Neural cell (in vitro differentiated cells): ENCODE measurements around the gene SCLY. TPM values are rescaled to one million over a fixed set of nuclear protein-coding genes. Genes with fewer than 3 reads are reported as not detected.

Experiments
- H2AFZ ChIP-seq: fragments of 200-600, 300-800 bp; sonication (generic), shearing (Covaris generic); 2 replicates; pipeline ENCODE4 v1.6.0; 2014; ENCODE audit warnings: low read depth, mild to moderate bottlenecking, antibody characterized with exemption, low read length, moderate library complexity
- H3F3A ChIP-seq: fragments of 200-600 bp; shearing (Covaris generic); 2 replicates; pipeline ENCODE4 v1.6.1; 2016; ENCODE audit warnings: mild to moderate bottlenecking, moderate library complexity, mixed read lengths, antibody characterized with exemption, low read length; ENCODE audit not compliant: insufficient read depth, poor library complexity, severe bottlenecking
- H3K27ac ChIP-seq: fragments of 200-600, 300-800 bp; sonication (generic), shearing (Covaris generic); 2 replicates; pipeline ENCODE4 v1.5.1; 2014; ENCODE audit warnings: mild to moderate bottlenecking, low read length, moderate library complexity
- H3K27me3 ChIP-seq: fragments of 300-800, 200-600 bp; sonication (generic), shearing (Covaris generic); 2 replicates; pipeline ENCODE4 v1.6.0; 2014; ENCODE audit warnings: mild to moderate bottlenecking, low read depth, low read length, moderate library complexity; ENCODE audit not compliant: insufficient read depth
- H3K36me3 ChIP-seq: fragments of 300-800, 200-600 bp; sonication (generic), shearing (Covaris generic); 2 replicates; pipeline ENCODE4 v1.5.1; 2014; ENCODE audit warnings: mild to moderate bottlenecking, antibody characterized with exemption, low read length, moderate library complexity; ENCODE audit not compliant: insufficient read depth
- H3K4me2 ChIP-seq: fragments of 300-800, 200-600 bp; sonication (generic), shearing (Covaris generic); 2 replicates; pipeline ENCODE4 v1.6.0; 2014; ENCODE audit warnings: mild to moderate bottlenecking, low read length
- H3K4me3 ChIP-seq: fragments of 300-800, 200-600 bp; sonication (generic), shearing (Covaris generic); 2 replicates; pipeline ENCODE4 v1.5.1; 2014; ENCODE audit warnings: mild to moderate bottlenecking, low read length, moderate library complexity
- H3K79me2 ChIP-seq: fragments of 200-600 bp; shearing (Covaris generic); replicated peaks from 2 replicates; pipeline ENCODE4 v1.6.0; 2014; ENCODE audit warnings: mild to moderate bottlenecking, low read length, moderate library complexity; ENCODE audit not compliant: insufficient read depth
- H3K9ac ChIP-seq: fragments of 300-800, 200-600 bp; sonication (generic), shearing (Covaris generic); 2 replicates; pipeline ENCODE4 v1.6.1; 2016; ENCODE audit warnings: mild to moderate bottlenecking, low read length, mixed read lengths
- H3K9me2 ChIP-seq: fragments of 200-600 bp; shearing (Covaris generic); 2 replicates; pipeline ENCODE4 v1.6.1; 2016; ENCODE audit warnings: mild to moderate bottlenecking, low read length, mixed read lengths; ENCODE audit not compliant: insufficient read depth
- H3K9me3 ChIP-seq: fragments of 200-600, 300-800 bp; sonication (generic), shearing (Covaris generic); 2 replicates; pipeline ENCODE4 v1.6.1; 2016; ENCODE audit warnings: mild to moderate bottlenecking, mixed run types, low read length, moderate library complexity, mixed read lengths
- H4K20me1 ChIP-seq: fragments of 200-600 bp; shearing (Covaris generic); 2 replicates; pipeline ENCODE4 v1.6.1; 2016; ENCODE audit warnings: mild to moderate bottlenecking, mixed run types; ENCODE audit not compliant: insufficient read depth
- EP300 ChIP-seq: fragments of 450-650 bp; conservative IDR thresholded peaks from 2 replicates; pipeline ENCODE4 v1.6.1; 2014; ENCODE audit warnings: antibody characterized with exemption, mild to moderate bottlenecking, moderate library complexity; ENCODE audit not compliant: poor library complexity, severe bottlenecking
- EZH2 ChIP-seq: fragments of 200-600, 300-800 bp; shearing (Covaris generic), sonication (generic); IDR thresholded peaks from 2 replicates; pipeline ENCODE4 v1.6.1; 2014; ENCODE audit warnings: antibody characterized with exemption, low read length, borderline replicate concordance, mild to moderate bottlenecking; ENCODE audit not compliant: insufficient read depth, poor library complexity, severe bottlenecking
- MXI1 ChIP-seq: fragments of 450-650 bp; conservative IDR thresholded peaks from 2 replicates; pipeline ENCODE4 v1.6.1; 2014; ENCODE audit warnings: antibody characterized with exemption, mild to moderate bottlenecking; ENCODE audit not compliant: poor library complexity, severe bottlenecking
- POLR2AphosphoS5 ChIP-seq: IDR thresholded peaks from 2 replicates; pipeline ENCODE4 v1.6.1; 2012
- RAD21 ChIP-seq: fragments of 450-650 bp; conservative IDR thresholded peaks from 2 replicates; pipeline ENCODE4 v1.6.1; 2014; ENCODE audit warnings: antibody characterized with exemption, mild to moderate bottlenecking, moderate library complexity
- SMC3 ChIP-seq: fragments of 450-650 bp; conservative IDR thresholded peaks from 2 replicates; pipeline ENCODE4 v1.6.1; 2014; ENCODE audit warnings: antibody characterized with exemption, mild to moderate bottlenecking, moderate library complexity; ENCODE audit not compliant: poor library complexity
- TAF1 ChIP-seq: IDR thresholded peaks from 2 replicates; pipeline ENCODE4 v1.6.1; 2012; ENCODE audit warnings: low read depth
- polyA plus RNA-seq: library from polyadenylated mRNA; depleted of rRNA; stranded (reverse); fragments of >200 nt; gene quantifications from 2 replicates; pipeline ENCODE4 v1.2.3, GENCODE V29; 2014
- TF ChIP-seq, protein P1 (sequence below): IDR thresholded peaks from 2 replicates; pipeline ENCODE4 v1.6.1; 2012; ENCODE audit warnings: borderline replicate concordance
- TF ChIP-seq, protein P2 (sequence below): fragments of 450-650 bp; IDR thresholded peaks from 2 replicates; pipeline ENCODE4 v1.5.1; 2014; ENCODE audit warnings: antibody characterized with exemption, mild to moderate bottlenecking, moderate library complexity; ENCODE audit not compliant: poor library complexity, severe bottlenecking

Gene SCLY
- polyA plus RNA-seq, 1 donor from 2014 or later: 15.9 TPM

DNA sequence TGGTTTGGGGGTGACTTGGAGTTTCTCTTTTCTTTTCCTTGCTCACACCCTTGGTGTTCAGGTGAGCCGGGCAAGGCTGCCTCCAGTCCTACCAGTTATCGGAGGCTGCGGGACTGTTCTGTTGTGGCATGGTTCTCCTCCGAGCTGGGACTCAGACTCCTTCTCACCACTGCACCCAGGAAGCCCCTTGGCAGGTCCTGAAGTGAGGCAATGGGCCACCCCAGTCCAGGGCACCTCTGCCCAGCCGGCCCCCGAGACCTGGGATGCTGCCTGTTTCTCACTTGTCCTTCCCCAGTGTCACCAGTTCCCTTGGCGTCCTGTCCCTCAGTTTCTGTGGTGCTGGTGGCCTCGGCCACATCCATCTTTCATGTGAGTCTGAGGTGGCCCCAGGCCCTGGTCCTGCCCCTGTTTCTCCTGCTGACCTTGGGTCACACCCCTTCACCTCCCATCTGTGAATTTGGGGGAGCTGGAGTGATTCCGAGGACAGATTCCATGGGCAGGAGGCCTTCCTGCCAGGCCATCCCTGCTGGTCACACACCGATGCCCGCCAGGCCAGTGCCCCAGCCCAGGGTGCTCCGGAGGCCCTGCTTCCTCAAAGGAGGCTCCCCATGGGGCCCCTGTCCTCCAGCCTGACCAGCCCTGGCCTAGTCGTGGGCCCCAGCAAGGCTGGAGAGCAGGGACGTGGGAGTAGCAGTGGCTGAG is 71.1 kb downstream of the SCLY start:
- Histone ChIP-seq H3K27me3 (no peaks in the 10 kb centered on the region), H3K9ac (no peak overlapping the region), H3K79me2 (no peaks in the 10 kb centered on the region), H4K20me1 (no peaks in the 10 kb centered on the region), H3K9me2 (no peaks in the 10 kb centered on the region), H2AFZ (no peak overlapping the region), H3F3A (no peaks in the 10 kb centered on the region), H3K4me2 (no peak overlapping the region), H3K27ac (no peak overlapping the region), H3K9me3 (no peaks in the 10 kb centered on the region), H3K4me3 (no peak overlapping the region), H3K36me3 (no peaks in the 10 kb centered on the region)
- no peak for TF ChIP-seq TAF1

DNA sequence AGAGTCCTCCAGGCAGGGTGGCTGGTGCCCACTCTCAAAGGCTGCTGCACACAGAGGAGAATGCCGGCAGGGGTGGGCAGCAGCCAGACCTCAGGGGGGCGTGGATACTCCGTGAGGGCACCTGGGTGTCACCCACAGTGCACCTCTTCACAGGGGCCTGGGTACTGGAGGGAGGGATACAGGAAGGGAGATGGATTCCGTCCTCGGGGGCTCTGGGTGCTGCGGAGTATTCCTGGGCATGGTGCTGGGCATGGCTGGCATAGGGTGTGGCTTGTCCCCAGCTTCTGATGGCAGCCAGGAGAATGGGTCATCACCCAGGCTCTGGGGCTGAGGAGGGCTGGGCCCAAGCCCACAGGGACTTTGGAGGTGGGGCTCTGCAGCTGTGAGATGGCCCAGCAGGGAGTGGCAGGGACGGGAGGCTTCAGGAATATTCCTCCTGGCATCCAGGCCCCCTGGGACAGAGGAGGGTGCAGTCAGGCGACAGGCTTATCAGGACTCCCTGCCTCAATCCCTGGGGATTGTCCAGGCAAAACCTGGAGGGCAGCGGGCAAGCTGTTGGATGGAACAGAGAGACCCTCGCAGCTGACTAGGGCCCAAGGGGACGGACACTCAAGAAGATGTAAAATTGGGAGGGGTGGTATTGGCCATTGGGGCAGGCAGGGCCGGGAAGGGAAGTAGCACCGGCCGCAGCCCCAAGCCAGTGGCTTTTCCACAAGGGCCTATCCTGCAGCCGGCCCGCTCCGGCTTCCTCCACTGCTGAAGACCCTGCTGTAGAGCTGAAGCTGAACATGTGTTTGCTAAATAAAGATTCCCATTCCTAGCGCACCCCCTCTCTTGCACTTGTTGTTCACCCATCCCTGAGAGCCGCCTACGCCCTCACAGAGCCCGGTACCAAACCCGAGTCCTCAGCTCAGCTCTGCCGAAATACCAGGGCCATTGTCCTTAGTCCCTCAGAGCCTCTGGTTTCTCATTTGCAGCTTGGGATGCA is 72.0 kb downstream of the SCLY start:
- no peaks in the 10 kb centered on the region for H3K9me3 ChIP-seq
- no peak overlapping the region for H3K9ac ChIP-seq
- H3F3A ChIP-seq: no peaks in the 10 kb centered on the region
- no peak for TF ChIP-seq POLR2AphosphoS5
- no peak for TF ChIP-seq TAF1
- TF ChIP-seq EZH2: no peak
- TF ChIP-seq SMC3: no peak
- TF ChIP-seq, protein P1, sequence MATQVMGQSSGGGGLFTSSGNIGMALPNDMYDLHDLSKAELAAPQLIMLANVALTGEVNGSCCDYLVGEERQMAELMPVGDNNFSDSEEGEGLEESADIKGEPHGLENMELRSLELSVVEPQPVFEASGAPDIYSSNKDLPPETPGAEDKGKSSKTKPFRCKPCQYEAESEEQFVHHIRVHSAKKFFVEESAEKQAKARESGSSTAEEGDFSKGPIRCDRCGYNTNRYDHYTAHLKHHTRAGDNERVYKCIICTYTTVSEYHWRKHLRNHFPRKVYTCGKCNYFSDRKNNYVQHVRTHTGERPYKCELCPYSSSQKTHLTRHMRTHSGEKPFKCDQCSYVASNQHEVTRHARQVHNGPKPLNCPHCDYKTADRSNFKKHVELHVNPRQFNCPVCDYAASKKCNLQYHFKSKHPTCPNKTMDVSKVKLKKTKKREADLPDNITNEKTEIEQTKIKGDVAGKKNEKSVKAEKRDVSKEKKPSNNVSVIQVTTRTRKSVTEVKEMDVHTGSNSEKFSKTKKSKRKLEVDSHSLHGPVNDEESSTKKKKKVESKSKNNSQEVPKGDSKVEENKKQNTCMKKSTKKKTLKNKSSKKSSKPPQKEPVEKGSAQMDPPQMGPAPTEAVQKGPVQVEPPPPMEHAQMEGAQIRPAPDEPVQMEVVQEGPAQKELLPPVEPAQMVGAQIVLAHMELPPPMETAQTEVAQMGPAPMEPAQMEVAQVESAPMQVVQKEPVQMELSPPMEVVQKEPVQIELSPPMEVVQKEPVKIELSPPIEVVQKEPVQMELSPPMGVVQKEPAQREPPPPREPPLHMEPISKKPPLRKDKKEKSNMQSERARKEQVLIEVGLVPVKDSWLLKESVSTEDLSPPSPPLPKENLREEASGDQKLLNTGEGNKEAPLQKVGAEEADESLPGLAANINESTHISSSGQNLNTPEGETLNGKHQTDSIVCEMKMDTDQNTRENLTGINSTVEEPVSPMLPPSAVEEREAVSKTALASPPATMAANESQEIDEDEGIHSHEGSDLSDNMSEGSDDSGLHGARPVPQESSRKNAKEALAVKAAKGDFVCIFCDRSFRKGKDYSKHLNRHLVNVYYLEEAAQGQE: no peak
- TF ChIP-seq MXI1: no peak
- no peak for TF ChIP-seq RAD21
- no peak for TF ChIP-seq EP300
- TF ChIP-seq, protein P2, sequence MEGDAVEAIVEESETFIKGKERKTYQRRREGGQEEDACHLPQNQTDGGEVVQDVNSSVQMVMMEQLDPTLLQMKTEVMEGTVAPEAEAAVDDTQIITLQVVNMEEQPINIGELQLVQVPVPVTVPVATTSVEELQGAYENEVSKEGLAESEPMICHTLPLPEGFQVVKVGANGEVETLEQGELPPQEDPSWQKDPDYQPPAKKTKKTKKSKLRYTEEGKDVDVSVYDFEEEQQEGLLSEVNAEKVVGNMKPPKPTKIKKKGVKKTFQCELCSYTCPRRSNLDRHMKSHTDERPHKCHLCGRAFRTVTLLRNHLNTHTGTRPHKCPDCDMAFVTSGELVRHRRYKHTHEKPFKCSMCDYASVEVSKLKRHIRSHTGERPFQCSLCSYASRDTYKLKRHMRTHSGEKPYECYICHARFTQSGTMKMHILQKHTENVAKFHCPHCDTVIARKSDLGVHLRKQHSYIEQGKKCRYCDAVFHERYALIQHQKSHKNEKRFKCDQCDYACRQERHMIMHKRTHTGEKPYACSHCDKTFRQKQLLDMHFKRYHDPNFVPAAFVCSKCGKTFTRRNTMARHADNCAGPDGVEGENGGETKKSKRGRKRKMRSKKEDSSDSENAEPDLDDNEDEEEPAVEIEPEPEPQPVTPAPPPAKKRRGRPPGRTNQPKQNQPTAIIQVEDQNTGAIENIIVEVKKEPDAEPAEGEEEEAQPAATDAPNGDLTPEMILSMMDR: no peak
- no peaks in the 10 kb centered on the region for H3K36me3 ChIP-seq
- no peak overlapping the region for H3K4me2 ChIP-seq
- no peaks in the 10 kb centered on the region for H3K27me3 ChIP-seq
- no peaks in the 10 kb centered on the region for H3K79me2 ChIP-seq
- no peak overlapping the region for H2AFZ ChIP-seq
- no peak overlapping the region for H3K4me3 ChIP-seq
- no peaks in the 10 kb centered on the region for H4K20me1 ChIP-seq
- H3K9me2 ChIP-seq: no peaks in the 10 kb centered on the region
- H3K27ac ChIP-seq: no peak overlapping the region
